Psoas muscle (tissue), 8 donors: ENCODE results near the gene EFCAB7. TPM values are rescaled to one million over a fixed set of nuclear protein-coding genes. Genes with fewer than 3 reads are reported as not detected.
"Not testable (repeated sequence)": the region's sequence is repeated elsewhere in the genome, so short reads cannot be mapped to it uniquely, and the experiment has no call there.

ENCODE experiments used
- ATAC-seq, 4 donors: fragments of 200-7000 bp; cut with Tn5 transposase; one replicate each; pipeline ENCODE4 v1.9.1; 2020; ENCODE audit warnings: moderate library complexity in 3 of 4, mild to moderate bottlenecking in 2 of 4
- DNase-seq, 2 donors: peaks; one replicate each; pipeline ENCODE4 v3.0.0-alpha.2; 2020
- H3K27ac ChIP-seq: fragments of 200-600 bp; one replicate; pipeline ENCODE4 v1.8.0; 2022
- H3K27me3 ChIP-seq, 3 donors: fragments of 200-600 bp in 1 of 3; one replicate each; pipeline versions ENCODE4 v1.6.1 to v1.8.0; 2013 to 2022; ENCODE audit warnings: low read length in 2 of 3, mild to moderate bottlenecking in 2 of 3, moderate library complexity in 1 of 3; ENCODE audit not compliant: insufficient read depth in 3 of 3
- H3K36me3 ChIP-seq, 2 donors: fragments of 200-600 bp in 1 of 2; one replicate each; pipeline versions ENCODE4 v1.6.1 to v1.8.0; 2013 to 2022; ENCODE audit warnings: low read depth in 1 of 2, mild to moderate bottlenecking in 1 of 2, moderate library complexity in 1 of 2; ENCODE audit not compliant: insufficient read depth in 1 of 2
- H3K4me1 ChIP-seq: fragments of 200-600 bp; one replicate; pipeline ENCODE4 v1.8.0; 2022
- H3K4me3 ChIP-seq: fragments of 200-600 bp; one replicate; pipeline ENCODE4 v1.8.0; 2022; ENCODE audit warnings: mild to moderate bottlenecking
- H3K9me3 ChIP-seq: fragments of 200-600 bp; one replicate; pipeline ENCODE4 v1.8.0; 2022
- WGBS, 3 donors: extraction: QIAGEN DNeasy Blood & Tissue Kit; methylation state at CpG; one replicate each; pipeline versions ENCODE4 v1.1.6 to v1.1.7; 2013; 5-methylcytosine and 5-hydroxymethylcytosine counted together
- intact Hi-C, 2 donors: fragments of 100-400 bp; cut with DNase I; formaldehyde crosslinking; loops; one replicate each; pipeline versions ENCODE4 v1.11.0 to v1.14.2; 2022
- polyA plus RNA-seq, 3 donors: library from polyadenylated mRNA; stranded (reverse); fragments of 200-250 nt; gene quantifications; one replicate each; pipeline ENCODE4 v1.2.3, GENCODE V29; 2013
- total RNA-seq, 4 donors: library from RNA; stranded (reverse); fragmentation: NEBNext Ultra II Directional in 2 of 4; extraction: Animal tissue kit (Norgen Biotek cat#: 25700) in 2 of 4; gene quantifications; one replicate each; pipeline versions ENCODE4 v1.2.1 to v1.2.4, GENCODE V29; 2021 to 2023
- TF ChIP-seq, protein P1 (sequence below): fragments of 200-600 bp; IDR thresholded peaks from one replicate; pipeline ENCODE4 v1.8.0; 2022; ENCODE audit warnings: antibody characterized with exemption
- donor health status: healthy with polysubstance abuse.
- donor health status: DM: no; HTN: no; CAD: no; lungs with moderate emphysema.
- donor health status: Bipolar disorder and iron deficiency.
- donor health status: healthy.
- donor health status: DM: yes; HTN: yes; CAD: no.
- donor health status: DM: no; HTN: no; CAD: no.
- donor health status: DM: no; HTN: no; CAD: no.
- donor health status: DM: yes; HTN: yes; CAD: no.

Gene EFCAB7
- total and polyA plus RNA-seq, 7 donors: 2.0 to 16.4 (median 4.9) TPM

DNA sequence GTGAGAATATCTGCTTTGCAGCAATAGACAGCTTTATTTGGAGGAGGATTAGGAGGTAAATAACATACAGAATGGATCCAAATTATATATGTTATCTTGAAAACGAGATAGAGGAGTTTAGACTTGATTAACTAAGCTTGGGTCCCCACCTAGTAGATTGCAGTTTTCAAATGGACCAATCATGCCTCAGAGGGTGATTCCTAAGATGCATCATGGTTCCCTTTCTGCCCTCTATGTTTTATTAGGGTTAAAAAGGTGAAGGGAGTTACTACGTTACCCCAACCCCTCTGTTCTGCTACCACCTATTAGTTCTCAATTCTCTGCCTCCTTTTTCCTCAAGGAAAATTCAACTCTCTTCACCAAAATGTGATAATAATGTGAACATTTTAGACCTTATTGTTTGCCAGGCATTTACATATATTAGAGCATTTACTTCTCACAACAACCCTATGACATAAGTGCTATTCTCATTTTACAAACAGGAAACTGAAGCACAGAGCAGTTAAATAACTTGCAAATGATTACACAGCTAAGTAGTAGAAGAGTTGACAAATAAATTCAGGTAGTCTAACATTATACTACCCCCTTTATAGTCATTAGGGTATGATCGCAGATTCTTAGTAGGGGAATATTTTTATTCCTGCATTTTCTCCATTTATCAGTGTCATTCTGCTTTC lies 46.5 kb downstream of the EFCAB7 start:
- Histone ChIP-seq H3K4me3 (no peak overlapping the region), H3K27me3 (no peaks in the 10 kb centered on the region), H3K27ac (no peak overlapping the region), H3K36me3 (peaks cover 0 to 14% of the 10 kb centered on the region in 2 donors), H3K4me1 (no peaks in the 10 kb centered on the region), H3K9me3 (no peaks in the 10 kb centered on the region)
- TF ChIP-seq, protein P1, sequence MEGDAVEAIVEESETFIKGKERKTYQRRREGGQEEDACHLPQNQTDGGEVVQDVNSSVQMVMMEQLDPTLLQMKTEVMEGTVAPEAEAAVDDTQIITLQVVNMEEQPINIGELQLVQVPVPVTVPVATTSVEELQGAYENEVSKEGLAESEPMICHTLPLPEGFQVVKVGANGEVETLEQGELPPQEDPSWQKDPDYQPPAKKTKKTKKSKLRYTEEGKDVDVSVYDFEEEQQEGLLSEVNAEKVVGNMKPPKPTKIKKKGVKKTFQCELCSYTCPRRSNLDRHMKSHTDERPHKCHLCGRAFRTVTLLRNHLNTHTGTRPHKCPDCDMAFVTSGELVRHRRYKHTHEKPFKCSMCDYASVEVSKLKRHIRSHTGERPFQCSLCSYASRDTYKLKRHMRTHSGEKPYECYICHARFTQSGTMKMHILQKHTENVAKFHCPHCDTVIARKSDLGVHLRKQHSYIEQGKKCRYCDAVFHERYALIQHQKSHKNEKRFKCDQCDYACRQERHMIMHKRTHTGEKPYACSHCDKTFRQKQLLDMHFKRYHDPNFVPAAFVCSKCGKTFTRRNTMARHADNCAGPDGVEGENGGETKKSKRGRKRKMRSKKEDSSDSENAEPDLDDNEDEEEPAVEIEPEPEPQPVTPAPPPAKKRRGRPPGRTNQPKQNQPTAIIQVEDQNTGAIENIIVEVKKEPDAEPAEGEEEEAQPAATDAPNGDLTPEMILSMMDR: no peak
- intact Hi-C loops: loop anchor here in 1 of 2 donors (10.0 kb wide), 1 partner anchor 675 kb away; no protein-coding TSS in a partner anchor
- ATAC-seq: no peak
- WGBS, 3 donors: 90 to 94% (median 94%) methylated on average over 3 of the region's 3 CpGs
- no peak for DNase-seq

DNA sequence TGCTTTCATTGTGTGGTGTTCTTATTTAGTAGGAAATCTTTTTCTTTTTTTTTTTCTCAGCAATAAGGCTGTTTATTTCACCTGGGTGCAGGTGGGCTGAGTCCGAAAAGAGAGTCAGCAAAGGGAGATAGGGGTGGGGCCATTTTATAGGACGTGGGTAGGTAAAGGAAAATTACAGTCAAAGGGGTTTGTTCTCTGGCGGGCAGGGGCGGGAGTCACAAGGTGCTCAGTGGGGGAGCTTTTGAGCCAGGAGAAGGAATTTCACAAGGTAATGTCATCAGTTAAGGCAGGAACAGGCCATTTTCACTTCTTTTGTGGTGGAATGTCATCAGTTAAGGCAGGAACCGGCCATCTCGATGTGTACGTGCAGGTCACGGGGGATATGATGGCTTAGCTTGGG lies 49.4 kb downstream of the EFCAB7 start:
- H3K27ac ChIP-seq, H3K9me3 ChIP-seq, DNase-seq, ATAC-seq, H3K27me3 ChIP-seq, H3K4me1 ChIP-seq, intact Hi-C loops, H3K4me3 ChIP-seq: not testable (repeated sequence)
- peaks cover 0 to 11% of the 10 kb centered on the region in 2 donors for H3K36me3 ChIP-seq
- WGBS, 3 donors: 84 to 91% (median 89%) methylated on average over 8 of the region's 8 CpGs

DNA sequence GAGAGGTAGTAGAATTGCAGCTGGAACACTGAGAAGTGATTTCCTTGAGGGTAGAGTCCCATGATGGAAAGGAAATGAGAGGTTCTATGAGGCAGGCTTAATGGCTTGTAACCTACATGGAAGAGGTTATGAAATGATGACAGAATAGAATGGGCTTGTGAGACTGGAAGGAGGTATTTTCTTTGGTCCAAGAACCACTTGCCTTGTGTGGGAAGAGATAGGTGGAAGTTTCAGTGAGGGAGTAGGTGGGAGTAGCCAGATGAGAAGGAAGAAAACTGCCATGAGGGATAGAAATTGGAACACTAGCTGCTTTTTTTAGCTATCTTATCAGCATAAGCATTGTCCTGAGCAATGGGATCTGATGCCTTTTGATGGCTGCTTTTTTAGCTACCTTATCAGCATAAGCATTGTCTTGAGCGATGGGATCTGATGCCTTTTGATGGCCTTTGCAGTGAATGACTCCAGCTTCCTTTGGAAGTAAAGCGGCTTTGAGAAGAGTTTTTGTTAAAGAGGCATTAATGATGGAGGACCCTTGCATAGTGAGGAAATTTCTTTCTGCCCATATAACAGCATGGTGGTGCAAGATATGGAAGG lies 51.0 kb downstream of the EFCAB7 start:
- 81 to 93% (median 91%) methylated on average over 2 of the region's 2 CpGs for WGBS, 3 donors
- H3K36me3 ChIP-seq: peaks cover 0 to 11% of the 10 kb centered on the region in 2 donors
- DNase-seq, ATAC-seq, H3K27ac ChIP-seq, intact Hi-C loops, H3K27me3 ChIP-seq, H3K4me3 ChIP-seq, H3K9me3 ChIP-seq, H3K4me1 ChIP-seq: not testable (repeated sequence)

DNA sequence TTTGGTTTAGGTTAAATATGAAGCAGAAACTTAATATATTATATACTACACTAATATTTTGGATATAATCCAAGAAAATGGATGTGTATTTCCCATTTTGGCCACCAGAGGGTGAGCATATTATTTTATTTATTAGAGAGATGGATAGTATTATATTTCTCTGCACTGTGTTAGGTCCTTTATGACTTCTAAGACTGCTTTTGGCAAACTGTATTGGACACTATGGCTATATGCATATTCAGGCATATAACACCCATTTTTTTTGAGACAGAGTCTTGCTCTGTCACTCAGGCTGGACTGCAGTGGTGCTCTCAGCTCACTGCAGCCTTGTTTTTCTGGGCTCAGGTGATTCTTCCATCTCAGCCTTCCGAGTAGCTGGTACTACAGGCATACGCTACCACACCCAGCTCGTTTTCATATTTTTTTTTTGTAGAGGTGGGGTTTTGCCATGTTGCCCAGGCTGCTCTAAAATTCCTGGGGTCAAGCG lies 52.1 kb downstream of the EFCAB7 start:
- Histone ChIP-seq H3K4me1 (no peaks in the 10 kb centered on the region), H3K36me3 (peaks cover 0 to 3% of the 10 kb centered on the region in 2 donors), H3K27me3 (no peaks in the 10 kb centered on the region), H3K4me3 (no peak overlapping the region), H3K27ac (no peak overlapping the region), H3K9me3 (peaks cover 2% of the 10 kb centered on the region)
- ATAC-seq: peak; percentile 46 to 87 (median 78)
- WGBS, 3 donors: 67 to 76% (median 69%) methylated on average over 4 of the region's 4 CpGs
- TF ChIP-seq, protein P1: peak; percentile 85
- DNase-seq: no peak
- intact Hi-C loops: loop anchor here in 1 of 2 donors (5.0 kb wide), 1 partner anchor 672 kb away; no protein-coding TSS in a partner anchor

DNA sequence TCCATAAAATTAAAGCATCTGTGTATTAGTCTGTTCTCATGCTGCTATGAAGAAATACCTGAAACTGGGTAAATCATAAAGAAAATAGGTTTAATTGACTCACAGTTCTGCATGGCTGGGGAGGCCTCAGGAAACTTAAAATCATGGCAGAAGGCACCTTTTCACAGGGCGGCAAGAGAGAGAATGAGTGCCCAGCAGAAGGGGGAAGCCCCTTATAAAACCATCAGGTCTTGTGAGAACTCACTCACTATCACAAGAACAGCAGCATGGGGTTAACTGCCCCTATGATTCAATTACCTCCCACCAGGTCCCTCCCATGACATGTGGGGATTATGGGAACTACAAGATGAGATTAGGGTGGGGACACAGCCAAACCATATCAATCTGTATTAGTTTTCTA lies 63.0 kb downstream of the EFCAB7 start:
- H3K27me3 ChIP-seq, DNase-seq, H3K4me3 ChIP-seq, H3K9me3 ChIP-seq, H3K36me3 ChIP-seq, H3K27ac ChIP-seq, ATAC-seq, intact Hi-C loops: not testable (repeated sequence)
- H3K4me1 ChIP-seq: peaks cover 18% of the 10 kb centered on the region
- WGBS, 3 donors: 84 to 90% (median 89%) methylated on average over 1 of the region's 1 CpG

DNA sequence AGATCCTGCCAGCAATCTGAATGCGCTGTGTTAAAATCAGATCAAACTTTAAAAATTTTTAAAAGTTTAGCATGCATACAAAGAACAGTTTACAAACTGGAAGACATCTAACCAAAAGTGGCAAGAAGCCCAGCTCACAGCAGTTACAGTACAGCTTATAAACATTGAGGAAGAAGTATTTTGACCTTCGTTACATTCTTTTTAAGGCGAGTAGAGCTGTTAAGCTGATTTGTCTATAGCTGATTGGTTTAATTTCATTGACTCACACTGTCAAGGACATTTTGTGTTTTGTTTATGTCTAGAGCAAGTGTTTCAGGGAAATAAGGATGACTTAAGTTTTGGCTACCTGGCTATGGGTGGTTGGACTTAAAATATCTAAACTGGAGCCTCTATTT lies 66.8 kb downstream of the EFCAB7 start:
- no peak for ATAC-seq
- Histone ChIP-seq H3K4me1 (peaks cover 27% of the 10 kb centered on the region), H3K27ac (peak overlapping the region; percentile 36)

More for the DNA sequence above, 66.8 kb downstream of the EFCAB7 start:
- 48 to 77% (median 52%) methylated on average over 3 of the region's 3 CpGs for WGBS, 3 donors
- no peak overlapping the region for H3K4me3 ChIP-seq
- TF ChIP-seq, protein P1: no peak
- H3K27me3 ChIP-seq: no peaks in the 10 kb centered on the region
- no peaks in the 10 kb centered on the region for H3K9me3 ChIP-seq
- no peak for DNase-seq
- intact Hi-C loops: no loop called here
- no peaks in the 10 kb centered on the region for H3K36me3 ChIP-seq
